ENCODE data around the gene AVEN.

DNA sequence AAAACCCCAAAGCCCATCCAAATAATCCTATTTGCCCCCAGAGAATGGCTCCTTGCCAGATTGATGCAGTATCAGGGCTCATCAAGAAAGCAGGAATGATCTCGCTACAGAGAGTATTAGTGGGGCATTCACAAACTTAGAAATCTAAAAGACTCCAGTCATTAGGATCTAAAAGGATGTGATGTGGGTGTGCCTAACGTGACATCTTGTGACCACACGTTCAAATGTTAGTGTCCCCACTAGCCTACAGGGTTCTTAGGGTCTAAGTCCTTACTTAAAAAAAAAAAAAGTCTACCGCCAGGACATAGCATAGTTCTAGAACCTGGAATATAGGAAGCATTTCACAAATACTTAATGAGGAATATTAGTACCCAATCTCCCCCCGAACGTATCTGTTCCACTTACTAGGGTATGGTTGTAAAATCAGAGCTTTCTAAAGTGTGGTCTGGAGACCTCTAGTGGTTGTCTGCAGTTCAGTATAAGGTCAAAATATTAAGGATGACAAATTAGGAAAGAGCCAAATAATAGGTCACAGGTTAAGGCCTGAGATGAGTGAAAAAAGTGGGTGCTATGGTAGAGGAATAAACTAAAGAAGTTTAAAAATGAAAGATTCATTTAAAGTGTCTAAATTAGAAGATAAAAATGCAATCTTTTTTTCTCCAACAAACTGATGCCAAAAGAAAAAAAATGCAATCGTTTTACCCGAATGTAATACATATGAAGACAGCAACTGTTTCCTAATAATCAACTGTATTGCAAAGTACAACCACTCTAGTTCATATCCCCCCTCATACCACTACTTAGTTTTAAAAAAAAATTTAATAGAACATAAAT, 75.0 kb downstream of the AVEN start:
- TF ChIP-seq SIN3A (IDR thresholded peaks at IDR 0.05; ENCODE audit: borderline replicate concordance, insufficient read depth, low read length) (no peak), POLR2AphosphoS5 (IDR thresholded peaks at IDR 0.05; ENCODE audit: low read depth, low read length) (no peak), TAF1 (IDR thresholded peaks at IDR 0.05; ENCODE audit: borderline replicate concordance, insufficient read depth, low read length) (no peak), FOXP2 (optimal IDR thresholded peaks at IDR 0.05; ENCODE audit: borderline replicate concordance, extremely low read depth, extremely low read length, insufficient read depth) (no peak)
- TF ChIP-seq, protein P1, sequence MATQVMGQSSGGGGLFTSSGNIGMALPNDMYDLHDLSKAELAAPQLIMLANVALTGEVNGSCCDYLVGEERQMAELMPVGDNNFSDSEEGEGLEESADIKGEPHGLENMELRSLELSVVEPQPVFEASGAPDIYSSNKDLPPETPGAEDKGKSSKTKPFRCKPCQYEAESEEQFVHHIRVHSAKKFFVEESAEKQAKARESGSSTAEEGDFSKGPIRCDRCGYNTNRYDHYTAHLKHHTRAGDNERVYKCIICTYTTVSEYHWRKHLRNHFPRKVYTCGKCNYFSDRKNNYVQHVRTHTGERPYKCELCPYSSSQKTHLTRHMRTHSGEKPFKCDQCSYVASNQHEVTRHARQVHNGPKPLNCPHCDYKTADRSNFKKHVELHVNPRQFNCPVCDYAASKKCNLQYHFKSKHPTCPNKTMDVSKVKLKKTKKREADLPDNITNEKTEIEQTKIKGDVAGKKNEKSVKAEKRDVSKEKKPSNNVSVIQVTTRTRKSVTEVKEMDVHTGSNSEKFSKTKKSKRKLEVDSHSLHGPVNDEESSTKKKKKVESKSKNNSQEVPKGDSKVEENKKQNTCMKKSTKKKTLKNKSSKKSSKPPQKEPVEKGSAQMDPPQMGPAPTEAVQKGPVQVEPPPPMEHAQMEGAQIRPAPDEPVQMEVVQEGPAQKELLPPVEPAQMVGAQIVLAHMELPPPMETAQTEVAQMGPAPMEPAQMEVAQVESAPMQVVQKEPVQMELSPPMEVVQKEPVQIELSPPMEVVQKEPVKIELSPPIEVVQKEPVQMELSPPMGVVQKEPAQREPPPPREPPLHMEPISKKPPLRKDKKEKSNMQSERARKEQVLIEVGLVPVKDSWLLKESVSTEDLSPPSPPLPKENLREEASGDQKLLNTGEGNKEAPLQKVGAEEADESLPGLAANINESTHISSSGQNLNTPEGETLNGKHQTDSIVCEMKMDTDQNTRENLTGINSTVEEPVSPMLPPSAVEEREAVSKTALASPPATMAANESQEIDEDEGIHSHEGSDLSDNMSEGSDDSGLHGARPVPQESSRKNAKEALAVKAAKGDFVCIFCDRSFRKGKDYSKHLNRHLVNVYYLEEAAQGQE (IDR thresholded peaks at IDR 0.05; ENCODE audit: insufficient read depth in 1 of 2, low read depth in 2 of 2, low read length in 2 of 2), result no peak

All from PFSK-1 (cell line).